ENCODE measurements around the gene XPR1. TPM values are rescaled to one million over a fixed set of nuclear protein-coding genes. Genes with fewer than 3 reads are reported as not detected.

The XPR1 gene
- total RNA-seq, 4 donors from 2014 or later: 15.8 to 26.7 (median 22.8) TPM

GRCh38 chr1:180898441-180899219 lies 266.8 kb downstream of the XPR1 start:
- Histone ChIP-seq H3K9me3 (no peaks in the 10 kb centered on the region), H3K4me3 (no peak overlapping the region), H3K4me1 (no peaks in the 10 kb centered on the region), H3K27me3 (peaks cover 0 to 7% (median 0%) of the 10 kb centered on the region in 4 donors), H3K27ac (replicated peaks in 1 of 4) (no peak overlapping the region), H3K36me3 (no peaks in the 10 kb centered on the region)
- WGBS: 65% methylated on average over 5 of the region's 5 CpGs
- DNase-seq (ENCODE audit: extremely low spot score): peak; percentile 64
- no peak for TF ChIP-seq POLR2AphosphoS5 (IDR thresholded peaks at IDR 0.05)
- no peak for TF ChIP-seq CTCF (IDR thresholded peaks at IDR 0.05)
- no peak for TF ChIP-seq EP300 (IDR thresholded peaks at IDR 0.05)
- no peak for TF ChIP-seq POLR2A (IDR thresholded peaks at IDR 0.05; ENCODE audit: low read depth)
- intact Hi-C loops (cut with DNase I): no loop called here

DNA sequence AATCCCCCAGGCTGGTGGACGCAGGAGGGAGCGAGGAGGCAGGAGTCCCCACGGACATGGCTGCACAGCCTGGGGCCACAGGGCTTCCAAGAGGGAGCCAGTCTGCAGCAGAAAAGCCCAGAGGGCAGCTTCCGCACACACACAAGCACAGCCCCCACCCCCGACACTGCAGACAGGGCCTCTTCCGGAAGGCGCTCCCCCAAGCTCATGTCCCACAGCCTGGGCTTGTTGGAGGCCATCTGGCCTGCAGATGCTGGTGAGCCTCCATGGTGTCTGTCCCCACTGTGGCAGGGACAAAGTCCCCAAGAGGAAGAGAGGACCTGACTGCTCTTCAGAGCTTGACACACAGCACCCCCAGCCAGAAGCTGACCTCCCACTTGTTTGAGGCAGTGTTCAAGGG lies 267.4 kb downstream of the XPR1 start:
- 90% methylated on average over 2 of the region's 7 CpGs for WGBS
- DNase-seq (ENCODE audit: extremely low spot score): peak; percentile 64
- H3K36me3 ChIP-seq: no peaks in the 10 kb centered on the region
- H3K4me3 ChIP-seq: no peak overlapping the region
- TF ChIP-seq CTCF (IDR thresholded peaks at IDR 0.05) (no peak), POLR2A (IDR thresholded peaks at IDR 0.05; ENCODE audit: low read depth) (no peak), POLR2AphosphoS5 (IDR thresholded peaks at IDR 0.05) (no peak), EP300 (IDR thresholded peaks at IDR 0.05) (no peak)
- no peaks in the 10 kb centered on the region for H3K9me3 ChIP-seq
- no peaks in the 10 kb centered on the region for H3K4me1 ChIP-seq
- no peak overlapping the region for H3K27ac ChIP-seq (replicated peaks in 1 of 4)
- intact Hi-C loops (cut with DNase I): no loop called here
- H3K27me3 ChIP-seq: peaks cover 0 to 7% (median 0%) of the 10 kb centered on the region in 4 donors

DNA sequence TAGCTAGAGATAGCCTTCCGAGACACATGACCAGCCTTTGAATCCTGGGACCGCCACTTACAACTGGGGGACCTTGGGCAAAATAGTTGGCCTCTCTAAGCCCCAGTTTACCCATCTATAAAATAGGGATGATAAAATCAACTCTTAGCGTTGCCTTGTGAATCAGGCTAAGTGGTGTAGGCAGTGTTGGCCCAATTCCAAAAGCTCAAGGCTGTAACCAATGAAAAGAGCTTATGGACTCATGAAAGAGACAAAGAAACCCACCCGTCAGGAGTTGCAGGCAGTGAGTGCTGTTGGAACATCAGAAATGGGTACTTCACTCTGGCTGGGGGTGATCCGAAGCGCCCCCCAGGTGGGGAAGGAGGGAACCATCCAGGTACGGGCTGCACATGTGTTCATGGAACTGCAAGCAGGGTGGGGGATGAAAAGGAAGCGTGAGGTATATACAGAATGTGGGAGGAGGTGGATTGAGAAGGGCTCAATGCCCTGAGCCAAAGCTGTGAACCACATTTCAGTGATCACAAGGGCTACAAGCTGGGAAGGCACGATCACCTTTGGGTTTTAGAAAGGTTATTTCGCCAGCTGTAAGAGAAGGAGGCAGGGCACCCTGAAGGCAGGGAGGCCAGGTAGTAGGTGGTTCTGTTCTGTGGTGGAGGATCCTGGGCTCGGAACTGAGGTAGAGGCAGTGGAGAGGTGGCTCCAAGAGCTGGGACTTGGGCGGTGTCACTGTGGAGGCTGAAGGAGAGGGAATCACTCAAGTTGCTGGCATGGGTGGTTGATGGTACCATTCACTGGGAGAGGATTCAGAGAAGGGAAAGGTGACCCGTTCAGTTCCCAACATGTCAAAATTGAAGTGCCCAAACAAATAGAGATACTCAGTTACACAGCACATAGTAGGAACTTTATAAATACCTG lies 269.5 kb downstream of the XPR1 start:
- peak; percentile 68 for DNase-seq (ENCODE audit: extremely low spot score)
- WGBS: 85% methylated on average over 13 of the region's 13 CpGs
- Histone ChIP-seq H3K9me3 (no peaks in the 10 kb centered on the region), H3K36me3 (no peaks in the 10 kb centered on the region), H3K27ac (replicated peaks in 1 of 4) (no peak overlapping the region), H3K4me3 (no peak overlapping the region), H3K27me3 (peaks cover 0 to 7% (median 0%) of the 10 kb centered on the region in 4 donors), H3K4me1 (no peaks in the 10 kb centered on the region)
- intact Hi-C loops (cut with DNase I): no loop called here
- TF ChIP-seq POLR2A (IDR thresholded peaks at IDR 0.05; ENCODE audit: low read depth): no peak
- TF ChIP-seq EP300 (IDR thresholded peaks at IDR 0.05): no peak
- TF ChIP-seq CTCF (IDR thresholded peaks at IDR 0.05): no peak
- no peak for TF ChIP-seq POLR2AphosphoS5 (IDR thresholded peaks at IDR 0.05)

GRCh38 chr1:180902541-180902940 lies 270.7 kb downstream of the XPR1 start:
- WGBS: 63% methylated on average over 3 of the region's 3 CpGs
- peaks cover 0 to 7% (median 0%) of the 10 kb centered on the region in 4 donors for H3K27me3 ChIP-seq
- H3K36me3 ChIP-seq: no peaks in the 10 kb centered on the region
- no peak overlapping the region for H3K27ac ChIP-seq (replicated peaks in 1 of 4)
- no peak for DNase-seq (ENCODE audit: extremely low spot score)
- H3K4me3 ChIP-seq: no peak overlapping the region
- H3K4me1 ChIP-seq: no peaks in the 10 kb centered on the region
- intact Hi-C loops (cut with DNase I): no loop called here
- no peak for TF ChIP-seq POLR2A (IDR thresholded peaks at IDR 0.05; ENCODE audit: low read depth)
- no peak for TF ChIP-seq CTCF (IDR thresholded peaks at IDR 0.05)
- TF ChIP-seq POLR2AphosphoS5 (IDR thresholded peaks at IDR 0.05): no peak
- no peak for TF ChIP-seq EP300 (IDR thresholded peaks at IDR 0.05)
- no peaks in the 10 kb centered on the region for H3K9me3 ChIP-seq

Measured in esophagus muscularis mucosa (tissue), 4 donors.